Nephron (organoid): ENCODE data around the gene B2M.

Source experiments
- H3K27ac Mint-ChIP-seq, 3 experiments: 2 replicates each; pipeline ENCODE4 v1.8.0; 2020; ENCODE audit warnings: mixed read lengths in 3 of 3, mild to moderate bottlenecking in 2 of 3, moderate library complexity in 1 of 3
- H3K27me3 Mint-ChIP-seq: 2 replicates; pipeline ENCODE4 v1.8.0; 2021; ENCODE audit warnings: low read depth, mild to moderate bottlenecking, moderate library complexity, mixed read lengths
- H3K36me3 Mint-ChIP-seq: 2 replicates; pipeline ENCODE4 v1.8.0; 2020; ENCODE audit warnings: low read depth, mixed read lengths
- H3K4me1 Mint-ChIP-seq: 2 replicates; pipeline ENCODE4 v1.8.0; 2020; ENCODE audit warnings: mixed read lengths
- H3K4me3 Mint-ChIP-seq, 3 experiments: 2 replicates each; pipeline ENCODE4 v1.8.0; 2020; ENCODE audit warnings: mild to moderate bottlenecking in 3 of 3, mixed read lengths in 3 of 3, moderate library complexity in 2 of 3
- H3K9me3 Mint-ChIP-seq: 2 replicates; pipeline ENCODE4 v1.8.0; 2020; ENCODE audit warnings: mixed read lengths
- TF ChIP-seq, protein P1 (sequence below), 3 experiments: fragments of 200-600 bp; sonication (generic); IDR thresholded peaks; one replicate each; pipeline ENCODE4 v1.5.0; 2021; ENCODE audit warnings: antibody characterized with exemption in 3 of 3; ENCODE audit not compliant: unreplicated experiment in 3 of 3

Gene B2M

DNA sequence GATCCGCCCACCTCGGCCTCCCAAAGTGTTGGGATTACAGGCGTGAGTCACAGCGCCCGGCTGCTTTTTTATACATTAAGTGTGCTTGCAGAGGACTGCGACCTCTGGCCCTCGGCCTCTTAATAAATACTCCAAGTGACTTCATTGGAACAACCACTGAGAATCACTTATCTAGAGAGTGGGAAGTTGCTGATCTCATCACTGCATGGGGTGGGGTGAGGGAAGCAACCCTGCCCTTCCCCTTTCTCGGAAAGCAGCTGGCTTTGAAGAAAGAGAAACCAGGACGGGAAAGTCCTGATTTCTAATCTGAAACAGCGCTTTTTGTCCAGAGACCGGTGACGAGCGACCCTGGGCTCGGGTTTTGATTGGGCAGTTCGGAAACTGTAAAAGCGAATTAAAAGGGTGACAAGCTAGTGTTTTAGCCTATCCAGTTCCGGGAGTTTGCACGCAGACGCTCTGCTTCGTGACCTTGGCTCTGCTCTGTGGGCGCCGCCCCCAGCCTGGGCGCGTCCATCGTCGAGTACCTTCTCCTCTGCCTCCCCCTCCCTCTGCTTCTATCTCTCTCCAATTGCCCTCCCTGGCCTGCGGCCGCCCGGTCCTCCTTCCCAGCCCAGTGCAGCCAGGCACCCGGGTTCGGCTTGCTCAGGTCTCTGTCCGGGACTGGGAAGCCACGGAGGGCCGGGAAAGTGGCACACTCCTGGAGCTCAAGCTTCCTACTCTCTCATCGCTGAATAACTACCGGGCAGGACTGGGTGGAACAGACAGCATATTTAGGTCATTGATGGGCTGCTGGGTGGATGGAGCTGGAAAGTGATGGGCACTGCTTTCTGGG is 17.5 kb downstream of the B2M start:
- Mint-ChIP-seq H3K4me1 (peaks cover 8% of the 10 kb centered on the region), H3K36me3 (peaks cover 3% of the 10 kb centered on the region), H3K4me3 (peak overlapping the region; percentile 97), H3K27me3 (no peaks in the 10 kb centered on the region), H3K27ac (peak overlapping the region; percentile 82 to 98 (median 90)), H3K9me3 (no peaks in the 10 kb centered on the region)
- TF ChIP-seq, protein P1, sequence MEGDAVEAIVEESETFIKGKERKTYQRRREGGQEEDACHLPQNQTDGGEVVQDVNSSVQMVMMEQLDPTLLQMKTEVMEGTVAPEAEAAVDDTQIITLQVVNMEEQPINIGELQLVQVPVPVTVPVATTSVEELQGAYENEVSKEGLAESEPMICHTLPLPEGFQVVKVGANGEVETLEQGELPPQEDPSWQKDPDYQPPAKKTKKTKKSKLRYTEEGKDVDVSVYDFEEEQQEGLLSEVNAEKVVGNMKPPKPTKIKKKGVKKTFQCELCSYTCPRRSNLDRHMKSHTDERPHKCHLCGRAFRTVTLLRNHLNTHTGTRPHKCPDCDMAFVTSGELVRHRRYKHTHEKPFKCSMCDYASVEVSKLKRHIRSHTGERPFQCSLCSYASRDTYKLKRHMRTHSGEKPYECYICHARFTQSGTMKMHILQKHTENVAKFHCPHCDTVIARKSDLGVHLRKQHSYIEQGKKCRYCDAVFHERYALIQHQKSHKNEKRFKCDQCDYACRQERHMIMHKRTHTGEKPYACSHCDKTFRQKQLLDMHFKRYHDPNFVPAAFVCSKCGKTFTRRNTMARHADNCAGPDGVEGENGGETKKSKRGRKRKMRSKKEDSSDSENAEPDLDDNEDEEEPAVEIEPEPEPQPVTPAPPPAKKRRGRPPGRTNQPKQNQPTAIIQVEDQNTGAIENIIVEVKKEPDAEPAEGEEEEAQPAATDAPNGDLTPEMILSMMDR (IDR thresholded peaks at IDR 0.05; ENCODE audit: unreplicated experiment in 3 of 3) = no peak

DNA sequence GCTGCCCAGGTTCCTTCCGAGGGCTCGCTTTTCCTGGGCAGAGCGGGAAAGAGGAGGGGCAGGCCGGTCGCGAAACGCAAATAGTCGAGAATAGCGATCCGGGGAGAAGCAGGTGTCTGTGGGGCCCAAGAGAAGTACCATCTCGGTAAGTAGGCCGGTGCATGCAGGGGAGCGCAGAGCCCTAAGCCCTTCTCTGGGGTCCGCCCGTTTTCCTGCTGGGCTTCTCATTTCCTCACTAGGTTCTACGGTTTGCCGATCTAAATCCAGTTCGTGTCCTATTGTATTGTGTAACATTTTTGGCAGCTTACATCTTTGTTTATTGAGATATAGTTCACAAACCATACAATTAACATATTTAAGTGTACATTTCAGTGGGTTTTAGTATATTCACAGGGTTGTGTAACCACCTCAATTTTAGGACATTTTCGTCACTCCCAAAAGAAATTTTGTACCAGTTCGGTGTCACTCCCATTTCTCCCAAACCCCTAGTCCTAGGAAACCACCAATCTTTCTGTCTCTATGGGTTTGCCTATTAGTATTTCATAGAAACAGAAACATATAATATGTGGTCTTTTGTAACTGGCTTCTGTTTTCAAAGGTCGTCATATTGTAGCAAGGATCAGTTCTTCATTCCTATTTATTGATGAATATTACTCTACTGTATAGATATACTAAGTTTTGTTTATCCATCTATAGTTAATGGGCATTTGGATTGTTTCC is 18.3 kb downstream of the B2M start:
- TF ChIP-seq, protein P1 (IDR thresholded peaks at IDR 0.05; ENCODE audit: unreplicated experiment in 3 of 3) = no peak
- Mint-ChIP-seq H3K27me3 (no peaks in the 10 kb centered on the region), H3K4me3 (peak overlapping the region; percentile 97), H3K9me3 (no peaks in the 10 kb centered on the region), H3K36me3 (peaks cover 3% of the 10 kb centered on the region), H3K4me1 (peaks cover 8% of the 10 kb centered on the region), H3K27ac (peak overlapping the region; percentile 82 to 98 (median 90))

DNA sequence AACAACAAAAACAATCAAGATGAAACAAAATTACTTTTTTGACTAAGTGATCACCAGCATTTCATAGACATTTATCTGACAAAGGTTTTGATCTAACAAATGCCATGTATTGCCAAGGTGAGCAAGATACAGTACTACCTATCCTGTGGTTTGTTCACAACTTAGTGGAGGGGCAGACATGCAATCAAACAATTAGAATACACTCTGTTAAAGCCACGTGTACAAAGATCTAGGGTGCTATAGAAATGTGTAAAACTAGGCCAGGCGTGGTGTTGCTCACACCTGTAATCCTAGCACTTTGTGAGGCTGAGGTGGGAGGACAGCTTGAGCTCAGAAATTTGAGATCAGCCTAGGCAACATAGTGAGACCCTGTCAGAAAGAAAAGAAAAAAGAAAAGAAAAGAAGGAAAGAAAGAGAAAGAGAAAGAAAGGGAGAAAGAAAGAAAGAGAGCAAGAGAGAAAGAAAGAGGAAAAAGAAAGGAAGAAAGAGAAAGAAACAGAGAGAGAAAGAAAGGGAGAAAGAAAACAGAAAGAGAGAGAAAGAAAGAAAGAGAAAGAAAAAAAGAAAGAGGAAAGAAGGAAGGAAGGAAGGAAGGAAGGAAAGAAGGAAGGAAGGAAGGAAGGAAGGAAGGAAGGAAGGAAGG is 23.6 kb downstream of the B2M start:
- Mint-ChIP-seq H3K4me3 (no peak overlapping the region), H3K27me3 (no peaks in the 10 kb centered on the region), H3K4me1 (peaks cover 3% of the 10 kb centered on the region), H3K9me3 (peaks cover 4% of the 10 kb centered on the region), H3K27ac (peak overlapping the region in 1 of 3 experiments; percentile 31), H3K36me3 (peaks cover 3% of the 10 kb centered on the region)
- TF ChIP-seq, protein P1 (IDR thresholded peaks at IDR 0.05; ENCODE audit: unreplicated experiment in 3 of 3) = no peak

DNA sequence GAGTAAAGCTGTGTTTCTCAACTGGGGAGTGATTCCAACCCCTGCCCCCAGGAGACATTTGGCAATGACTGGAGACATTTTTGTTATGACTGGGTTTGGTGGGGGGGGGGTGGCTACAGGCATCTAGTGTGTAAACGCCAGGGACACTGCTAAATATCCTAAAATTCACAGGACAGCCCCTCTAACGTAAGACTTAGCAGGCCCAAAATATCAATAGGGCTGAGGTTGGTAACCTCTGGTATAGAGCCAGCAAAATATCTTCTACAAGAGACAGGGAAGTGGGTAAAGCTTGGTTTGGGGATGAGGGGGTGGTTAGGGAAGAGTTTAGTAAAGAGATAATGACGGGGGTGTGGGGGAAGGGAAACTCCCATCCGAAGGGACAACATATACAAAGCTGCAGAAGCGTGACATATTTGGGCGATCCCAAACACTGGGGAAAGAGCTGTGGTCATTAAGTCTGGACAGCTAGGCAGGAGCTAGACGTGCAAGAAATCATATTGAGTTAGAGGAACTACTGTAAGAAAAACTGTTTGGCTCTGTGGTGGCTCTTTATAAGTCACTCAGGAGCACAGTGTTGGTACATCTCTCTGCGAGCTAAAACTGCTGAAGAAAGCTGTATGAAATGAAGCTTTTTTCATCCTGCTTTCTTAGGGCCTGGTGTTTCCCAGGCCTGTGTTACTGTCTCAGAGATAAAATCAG is 24.3 kb downstream of the B2M start:
- Mint-ChIP-seq H3K9me3 (peaks cover 4% of the 10 kb centered on the region), H3K36me3 (peaks cover 3% of the 10 kb centered on the region), H3K4me3 (no peak overlapping the region), H3K4me1 (no peaks in the 10 kb centered on the region), H3K27me3 (no peaks in the 10 kb centered on the region), H3K27ac (peak overlapping the region; percentile 31 to 73 (median 37))
- TF ChIP-seq, protein P1 (IDR thresholded peaks at IDR 0.05; ENCODE audit: unreplicated experiment in 3 of 3) = no peak

DNA sequence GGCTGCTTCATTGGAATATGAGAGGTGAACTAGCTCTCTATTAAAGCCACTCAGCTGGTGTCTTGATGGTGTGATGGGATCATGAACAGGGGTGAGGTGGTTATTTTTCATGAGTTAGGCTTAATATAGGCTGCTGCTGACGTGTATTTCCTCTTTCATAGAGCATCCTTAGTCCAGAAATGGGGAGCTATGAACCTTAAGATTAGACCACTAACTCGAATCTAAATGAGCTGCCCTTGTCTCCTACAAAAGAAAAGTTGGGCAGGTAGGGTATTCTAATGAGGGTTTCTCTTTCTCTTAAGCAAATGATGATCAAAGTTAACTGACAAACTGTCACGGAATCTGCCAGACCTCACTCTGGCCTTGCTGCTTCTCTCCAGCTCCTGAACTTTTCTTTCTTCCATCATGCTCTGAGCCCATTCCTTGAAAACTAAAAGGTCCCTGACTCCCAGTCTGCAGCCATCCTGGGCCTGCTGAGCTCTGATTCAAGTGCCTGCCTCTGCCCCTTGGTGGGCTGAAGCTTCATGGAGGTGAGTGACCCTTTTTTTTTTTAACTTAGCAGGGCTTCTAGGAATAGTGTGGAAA is 25.0 kb downstream of the B2M start, which contains the start of gene TRIM69:
TRIM69 (plus strand) TSS at position 348 of the 585 bp plus-strand sequence; CDS start at position 525, 177 bp downstream.
- no peak within 1 kb of the TSS for H3K4me3 Mint-ChIP-seq

More for the DNA sequence above, 25.0 kb downstream of the B2M start, which contains the start of gene TRIM69:
- Mint-ChIP-seq H3K27ac (peak within 1 kb of the TSS; percentile 31 to 73 (median 37)), H3K27me3 (no peaks in the 10 kb centered on the region), H3K4me1 (no peaks in the 10 kb centered on the region), H3K36me3 (peaks cover 3% of the 10 kb centered on the region), H3K9me3 (peaks cover 4% of the 10 kb centered on the region)
- TF ChIP-seq, protein P1 (IDR thresholded peaks at IDR 0.05; ENCODE audit: unreplicated experiment in 3 of 3) = no peak
